GM23338 (cell line): ENCODE data around the gene FDXACB1. TPM values are rescaled to one million over a fixed set of nuclear protein-coding genes. Genes with fewer than 3 reads are reported as not detected.

ENCODE experiments used
- ATAC-seq: fragments of 200-7000 bp; cut with Tn5 transposase; 3 replicates; pipeline ENCODE4 v1.9.1; 2020
- DNase-seq: peaks from one replicate; pipeline ENCODE4 v3.0.0-alpha.2; 2015; ENCODE audit warnings: low spot score
- H2AFZ ChIP-seq: fragments of 200-600 bp; sonication (generic); 2 replicates; pipeline ENCODE4 v1.8.0; 2016; ENCODE audit warnings: antibody characterized with exemption, mild to moderate bottlenecking, moderate library complexity
- H3F3A ChIP-seq: fragments of 200-600 bp; sonication (generic); replicated peaks from 2 replicates; pipeline ENCODE4 v1.8.0; 2017; ENCODE audit warnings: antibody characterized with exemption, mixed run types, low read depth
- H3K27ac ChIP-seq: fragments of 200-600 bp; sonication (generic); 2 replicates; pipeline ENCODE4 v1.6.1; 2016; ENCODE audit warnings: low read depth
- H3K27me3 ChIP-seq: fragments of 200-600 bp; sonication (generic); 2 replicates; pipeline ENCODE4 v1.8.0; 2016; ENCODE audit warnings: mild to moderate bottlenecking, mixed run types, moderate library complexity; ENCODE audit not compliant: insufficient read depth
- H3K36me3 ChIP-seq: fragments of 200-600 bp; sonication (generic); 2 replicates; pipeline ENCODE4 v1.8.0; 2016; ENCODE audit warnings: mild to moderate bottlenecking; ENCODE audit not compliant: insufficient read depth
- H3K4me1 ChIP-seq: fragments of 200-600 bp; sonication (generic); 2 replicates; pipeline ENCODE4 v1.8.0; 2016; ENCODE audit warnings: mild to moderate bottlenecking, moderate library complexity; ENCODE audit not compliant: insufficient read depth
- H3K4me2 ChIP-seq: fragments of 200-600 bp; sonication (generic); 2 replicates; pipeline ENCODE4 v1.7.1; 2017; ENCODE audit warnings: mixed run types
- H3K4me3 ChIP-seq: fragments of 200-600 bp; sonication (generic); 2 replicates; pipeline ENCODE4 v1.6.1; 2016; ENCODE audit warnings: mixed run types
- H3K79me2 ChIP-seq: fragments of 200-600 bp; sonication (generic); replicated peaks from 2 replicates; pipeline ENCODE4 v1.8.0; 2017; ENCODE audit warnings: mild to moderate bottlenecking; ENCODE audit not compliant: insufficient read depth
- H3K9me2 ChIP-seq: fragments of 200-600 bp; sonication (generic); 2 replicates; pipeline ENCODE4 v1.8.0; 2017; ENCODE audit not compliant: insufficient read depth
- H4K20me1 ChIP-seq: fragments of 200-600 bp; sonication (generic); replicated peaks from 2 replicates; pipeline ENCODE4 v1.8.0; 2017; ENCODE audit warnings: mild to moderate bottlenecking; ENCODE audit not compliant: insufficient read depth
- H3K27ac Mint-ChIP-seq: 2 replicates; pipeline ENCODE4 v1.8.0; 2020; ENCODE audit warnings: inconsistent platforms, mild to moderate bottlenecking, moderate library complexity, mixed read lengths
- H3K27me3 Mint-ChIP-seq: 3 replicates; pipeline ENCODE4 v1.8.0; 2022; ENCODE audit warnings: low read depth, mild to moderate bottlenecking, moderate library complexity, mixed read lengths, inconsistent platforms; ENCODE audit not compliant: insufficient read depth, poor library complexity
- H3K36me3 Mint-ChIP-seq: 3 replicates; pipeline ENCODE4 v1.8.0; 2021; ENCODE audit warnings: low read depth, mild to moderate bottlenecking, inconsistent platforms, moderate library complexity, mixed read lengths
- H3K4me1 Mint-ChIP-seq: 3 replicates; pipeline ENCODE4 v1.8.0; 2020; ENCODE audit warnings: mild to moderate bottlenecking, inconsistent platforms, mixed read lengths
- H3K4me3 Mint-ChIP-seq: 3 replicates; pipeline ENCODE4 v1.8.0; 2021; ENCODE audit warnings: moderate library complexity, mild to moderate bottlenecking, inconsistent platforms, mixed read lengths
- H3K9me3 Mint-ChIP-seq: 3 replicates; pipeline ENCODE4 v1.8.0; 2020; ENCODE audit warnings: moderate library complexity, mild to moderate bottlenecking, inconsistent platforms, mixed read lengths
- CREB1 ChIP-seq: fragments of 250-450 bp; sonication (Bioruptor Pico); IDR thresholded peaks from 2 replicates; pipeline ENCODE4 v1.5.0; 2020; ENCODE audit warnings: low read depth, mild to moderate bottlenecking, moderate library complexity
- EZH2 ChIP-seq: fragments of 200-600 bp; sonication (generic); IDR thresholded peaks from one replicate; pipeline ENCODE4 v1.8.0; 2017; ENCODE audit warnings: antibody characterized with exemption, mild to moderate bottlenecking, low read depth; ENCODE audit not compliant: unreplicated experiment
- EZH2phosphoT487 ChIP-seq: fragments of 200-600 bp; sonication (generic); IDR thresholded peaks from one replicate; pipeline ENCODE4 v1.8.1; 2018; ENCODE audit warnings: antibody characterized with exemption; ENCODE audit not compliant: unreplicated experiment
- JUNB ChIP-seq: IDR thresholded peaks from one replicate; pipeline ENCODE4 v1.6.1; 2016; ENCODE audit warnings: antibody characterized with exemption; ENCODE audit not compliant: unreplicated experiment
- NANOG ChIP-seq: IDR thresholded peaks from 2 replicates; pipeline ENCODE4 v1.6.1; 2016; ENCODE audit warnings: antibody characterized with exemption, borderline replicate concordance
- POLR2AphosphoS5 ChIP-seq: IDR thresholded peaks from 2 replicates; pipeline ENCODE4 v1.6.1; 2016; ENCODE audit warnings: antibody characterized with exemption, low read depth
- STAT1 ChIP-seq: IDR thresholded peaks from one replicate; pipeline ENCODE4 v1.6.1; 2016; ENCODE audit warnings: antibody characterized with exemption; ENCODE audit not compliant: unreplicated experiment
- ZNF114 ChIP-seq: fragments of 250-450 bp; sonication (Bioruptor Pico); IDR thresholded peaks from 2 replicates; pipeline ENCODE4 v1.5.0; 2020; ENCODE audit warnings: mild to moderate bottlenecking, moderate library complexity
- ZNF331 ChIP-seq: fragments of 250-450 bp; sonication (Bioruptor Pico); IDR thresholded peaks from 2 replicates; pipeline ENCODE4 v1.5.0; 2020; ENCODE audit warnings: low read depth, mild to moderate bottlenecking, moderate library complexity
- polyA plus RNA-seq: library from polyadenylated mRNA; unstranded; fragments of >200 nt; fragmentation: Nextera tagmentation; extraction: Ambion mirVana; gene quantifications from 2 replicates; pipeline ENCODE4 v1.2.1, GENCODE V29; 2016
- total RNA-seq: library from RNA; depleted of rRNA; stranded (reverse); fragments of >200 nt; shearing (Covaris generic); gene quantifications from 2 replicates; pipeline ENCODE4 v1.2.3, GENCODE V29; 2014
- TF ChIP-seq, protein P1 (sequence below), 2 experiments: fragments of 200-600 bp in 1 of 2; sonication (generic) in 1 of 2; conservative IDR thresholded peaks; 2 replicates each; pipeline versions ENCODE4 v1.5.1 to v1.6.1; 2016 to 2017; ENCODE audit warnings: antibody characterized with exemption in 2 of 2, low read depth in 2 of 2, mild to moderate bottlenecking in 2 of 2, moderate library complexity in 1 of 2
- TF ChIP-seq, protein P2 (sequence below): fragments of 250-450 bp; sonication (Bioruptor Pico); IDR thresholded peaks from 2 replicates; pipeline ENCODE4 v1.5.0; 2020; ENCODE audit warnings: mild to moderate bottlenecking, moderate library complexity
- TF ChIP-seq, protein P3 (sequence below): IDR thresholded peaks from one replicate; pipeline ENCODE4 v1.6.1; 2018; ENCODE audit warnings: antibody characterized with exemption; ENCODE audit not compliant: unreplicated experiment
- TF ChIP-seq, protein P4 (sequence below): IDR thresholded peaks from 2 replicates; pipeline ENCODE4 v1.6.1; 2016; ENCODE audit warnings: antibody characterized with exemption

The FDXACB1 gene
- total and polyA plus RNA-seq, 2 experiments from 2014 or later, result 1.6 to 2.4 TPM

DNA sequence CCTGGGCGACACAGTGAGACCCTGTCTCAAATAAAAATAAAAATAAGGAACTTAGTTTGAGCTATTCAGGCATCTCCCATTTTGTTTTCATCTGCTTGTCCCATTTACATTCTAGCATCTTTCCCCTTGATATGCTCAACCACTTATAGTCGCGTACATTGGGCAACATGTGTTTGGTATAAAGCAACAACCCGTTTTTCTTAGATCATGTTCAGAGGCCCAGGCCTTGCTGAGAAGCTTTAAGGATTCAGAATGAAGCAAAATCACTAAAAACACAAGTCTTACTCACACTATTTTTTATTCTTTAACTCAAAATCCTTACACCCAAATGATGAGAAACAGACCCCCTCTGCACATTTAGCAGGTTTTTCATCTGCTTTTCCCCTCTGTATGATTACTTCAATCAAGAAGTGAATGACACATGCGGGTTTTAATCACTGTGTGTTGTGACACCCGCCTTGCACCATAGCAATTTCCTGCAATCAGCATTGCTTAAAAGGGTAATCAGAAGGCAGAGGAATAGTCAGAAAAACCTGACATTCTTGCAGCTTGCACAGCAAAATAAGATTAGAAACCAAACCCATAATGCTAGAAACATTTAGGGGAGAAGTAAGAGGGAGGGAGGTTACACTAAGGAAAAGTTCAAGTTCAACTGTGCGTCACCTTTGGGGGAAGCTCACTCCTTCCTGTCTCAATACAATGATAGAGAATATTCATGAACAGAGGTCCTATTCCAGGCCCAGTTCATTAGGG, 33.5 kb downstream of the FDXACB1 start:
- Histone ChIP-seq H3K4me3 (no peak overlapping the region), H3K27ac (no peak overlapping the region), H3F3A (no peaks in the 10 kb centered on the region), H3K9me2 (no peaks in the 10 kb centered on the region), H3K27me3 (no peaks in the 10 kb centered on the region), H3K4me1 (no peaks in the 10 kb centered on the region), H4K20me1 (no peaks in the 10 kb centered on the region), H3K36me3 (no peaks in the 10 kb centered on the region), H3K4me2 (no peak overlapping the region), H2AFZ (no peak overlapping the region), H3K79me2 (no peaks in the 10 kb centered on the region)
- DNase-seq (no peak), ATAC-seq (no peak)
- no peaks in the 10 kb centered on the region for H3K27me3 Mint-ChIP-seq
- peaks cover 4% of the 10 kb centered on the region; the same call in 1 of the 3 replicates for H3K36me3 Mint-ChIP-seq
- peaks cover 18% of the 10 kb centered on the region for H3K4me1 Mint-ChIP-seq
- H3K27ac Mint-ChIP-seq, result no peak overlapping the region
- no peaks in the 10 kb centered on the region for H3K9me3 Mint-ChIP-seq
- H3K4me3 Mint-ChIP-seq, result no peak overlapping the region
- no peak for TF ChIP-seq STAT1
- no peak for TF ChIP-seq POLR2AphosphoS5
- no peak for TF ChIP-seq JUNB
- TF ChIP-seq, protein P1, sequence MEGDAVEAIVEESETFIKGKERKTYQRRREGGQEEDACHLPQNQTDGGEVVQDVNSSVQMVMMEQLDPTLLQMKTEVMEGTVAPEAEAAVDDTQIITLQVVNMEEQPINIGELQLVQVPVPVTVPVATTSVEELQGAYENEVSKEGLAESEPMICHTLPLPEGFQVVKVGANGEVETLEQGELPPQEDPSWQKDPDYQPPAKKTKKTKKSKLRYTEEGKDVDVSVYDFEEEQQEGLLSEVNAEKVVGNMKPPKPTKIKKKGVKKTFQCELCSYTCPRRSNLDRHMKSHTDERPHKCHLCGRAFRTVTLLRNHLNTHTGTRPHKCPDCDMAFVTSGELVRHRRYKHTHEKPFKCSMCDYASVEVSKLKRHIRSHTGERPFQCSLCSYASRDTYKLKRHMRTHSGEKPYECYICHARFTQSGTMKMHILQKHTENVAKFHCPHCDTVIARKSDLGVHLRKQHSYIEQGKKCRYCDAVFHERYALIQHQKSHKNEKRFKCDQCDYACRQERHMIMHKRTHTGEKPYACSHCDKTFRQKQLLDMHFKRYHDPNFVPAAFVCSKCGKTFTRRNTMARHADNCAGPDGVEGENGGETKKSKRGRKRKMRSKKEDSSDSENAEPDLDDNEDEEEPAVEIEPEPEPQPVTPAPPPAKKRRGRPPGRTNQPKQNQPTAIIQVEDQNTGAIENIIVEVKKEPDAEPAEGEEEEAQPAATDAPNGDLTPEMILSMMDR (conservative IDR thresholded peaks at IDR 0.05; ENCODE audit: low read depth in 2 of 2), result no peak
- TF ChIP-seq, protein P2, sequence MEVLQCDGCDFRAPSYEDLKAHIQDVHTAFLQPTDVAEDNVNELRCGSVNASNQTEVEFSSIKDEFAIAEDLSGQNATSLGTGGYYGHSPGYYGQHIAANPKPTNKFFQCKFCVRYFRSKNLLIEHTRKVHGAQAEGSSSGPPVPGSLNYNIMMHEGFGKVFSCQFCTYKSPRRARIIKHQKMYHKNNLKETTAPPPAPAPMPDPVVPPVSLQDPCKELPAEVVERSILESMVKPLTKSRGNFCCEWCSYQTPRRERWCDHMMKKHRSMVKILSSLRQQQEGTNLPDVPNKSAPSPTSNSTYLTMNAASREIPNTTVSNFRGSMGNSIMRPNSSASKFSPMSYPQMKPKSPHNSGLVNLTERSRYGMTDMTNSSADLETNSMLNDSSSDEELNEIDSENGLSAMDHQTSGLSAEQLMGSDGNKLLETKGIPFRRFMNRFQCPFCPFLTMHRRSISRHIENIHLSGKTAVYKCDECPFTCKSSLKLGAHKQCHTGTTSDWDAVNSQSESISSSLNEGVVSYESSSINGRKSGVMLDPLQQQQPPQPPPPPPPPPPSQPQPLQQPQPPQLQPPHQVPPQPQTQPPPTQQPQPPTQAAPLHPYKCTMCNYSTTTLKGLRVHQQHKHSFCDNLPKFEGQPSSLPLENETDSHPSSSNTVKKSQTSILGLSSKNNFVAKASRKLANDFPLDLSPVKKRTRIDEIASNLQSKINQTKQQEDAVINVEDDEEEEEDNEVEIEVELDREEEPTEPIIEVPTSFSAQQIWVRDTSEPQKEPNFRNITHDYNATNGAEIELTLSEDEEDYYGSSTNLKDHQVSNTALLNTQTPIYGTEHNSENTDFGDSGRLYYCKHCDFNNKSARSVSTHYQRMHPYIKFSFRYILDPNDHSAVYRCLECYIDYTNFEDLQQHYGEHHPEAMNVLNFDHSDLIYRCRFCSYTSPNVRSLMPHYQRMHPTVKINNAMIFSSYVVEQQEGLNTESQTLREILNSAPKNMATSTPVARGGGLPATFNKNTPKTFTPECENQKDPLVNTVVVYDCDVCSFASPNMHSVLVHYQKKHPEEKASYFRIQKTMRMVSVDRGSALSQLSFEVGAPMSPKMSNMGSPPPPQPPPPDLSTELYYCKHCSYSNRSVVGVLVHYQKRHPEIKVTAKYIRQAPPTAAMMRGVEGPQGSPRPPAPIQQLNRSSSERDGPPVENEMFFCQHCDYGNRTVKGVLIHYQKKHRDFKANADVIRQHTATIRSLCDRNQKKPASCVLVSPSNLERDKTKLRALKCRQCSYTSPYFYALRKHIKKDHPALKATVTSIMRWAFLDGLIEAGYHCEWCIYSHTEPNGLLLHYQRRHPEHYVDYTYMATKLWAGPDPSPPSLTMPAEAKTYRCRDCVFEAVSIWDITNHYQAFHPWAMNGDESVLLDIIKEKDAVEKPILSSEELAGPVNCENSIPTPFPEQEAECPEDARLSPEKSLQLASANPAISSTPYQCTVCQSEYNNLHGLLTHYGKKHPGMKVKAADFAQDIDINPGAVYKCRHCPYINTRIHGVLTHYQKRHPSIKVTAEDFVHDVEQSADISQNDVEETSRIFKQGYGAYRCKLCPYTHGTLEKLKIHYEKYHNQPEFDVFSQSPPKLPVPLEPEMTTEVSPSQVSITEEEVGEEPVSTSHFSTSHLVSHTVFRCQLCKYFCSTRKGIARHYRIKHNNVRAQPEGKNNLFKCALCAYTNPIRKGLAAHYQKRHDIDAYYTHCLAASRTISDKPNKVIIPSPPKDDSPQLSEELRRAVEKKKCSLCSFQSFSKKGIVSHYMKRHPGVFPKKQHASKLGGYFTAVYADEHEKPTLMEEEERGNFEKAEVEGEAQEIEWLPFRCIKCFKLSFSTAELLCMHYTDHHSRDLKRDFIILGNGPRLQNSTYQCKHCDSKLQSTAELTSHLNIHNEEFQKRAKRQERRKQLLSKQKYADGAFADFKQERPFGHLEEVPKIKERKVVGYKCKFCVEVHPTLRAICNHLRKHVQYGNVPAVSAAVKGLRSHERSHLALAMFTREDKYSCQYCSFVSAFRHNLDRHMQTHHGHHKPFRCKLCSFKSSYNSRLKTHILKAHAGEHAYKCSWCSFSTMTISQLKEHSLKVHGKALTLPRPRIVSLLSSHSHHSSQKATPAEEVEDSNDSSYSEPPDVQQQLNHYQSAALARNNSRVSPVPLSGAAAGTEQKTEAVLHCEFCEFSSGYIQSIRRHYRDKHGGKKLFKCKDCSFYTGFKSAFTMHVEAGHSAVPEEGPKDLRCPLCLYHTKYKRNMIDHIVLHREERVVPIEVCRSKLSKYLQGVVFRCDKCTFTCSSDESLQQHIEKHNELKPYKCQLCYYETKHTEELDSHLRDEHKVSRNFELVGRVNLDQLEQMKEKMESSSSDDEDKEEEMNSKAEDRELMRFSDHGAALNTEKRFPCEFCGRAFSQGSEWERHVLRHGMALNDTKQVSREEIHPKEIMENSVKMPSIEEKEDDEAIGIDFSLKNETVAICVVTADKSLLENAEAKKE (CRISPR knock-in tag), result no peak
- TF ChIP-seq NANOG, result no peak
- TF ChIP-seq EZH2, result no peak
- TF ChIP-seq, protein P3, sequence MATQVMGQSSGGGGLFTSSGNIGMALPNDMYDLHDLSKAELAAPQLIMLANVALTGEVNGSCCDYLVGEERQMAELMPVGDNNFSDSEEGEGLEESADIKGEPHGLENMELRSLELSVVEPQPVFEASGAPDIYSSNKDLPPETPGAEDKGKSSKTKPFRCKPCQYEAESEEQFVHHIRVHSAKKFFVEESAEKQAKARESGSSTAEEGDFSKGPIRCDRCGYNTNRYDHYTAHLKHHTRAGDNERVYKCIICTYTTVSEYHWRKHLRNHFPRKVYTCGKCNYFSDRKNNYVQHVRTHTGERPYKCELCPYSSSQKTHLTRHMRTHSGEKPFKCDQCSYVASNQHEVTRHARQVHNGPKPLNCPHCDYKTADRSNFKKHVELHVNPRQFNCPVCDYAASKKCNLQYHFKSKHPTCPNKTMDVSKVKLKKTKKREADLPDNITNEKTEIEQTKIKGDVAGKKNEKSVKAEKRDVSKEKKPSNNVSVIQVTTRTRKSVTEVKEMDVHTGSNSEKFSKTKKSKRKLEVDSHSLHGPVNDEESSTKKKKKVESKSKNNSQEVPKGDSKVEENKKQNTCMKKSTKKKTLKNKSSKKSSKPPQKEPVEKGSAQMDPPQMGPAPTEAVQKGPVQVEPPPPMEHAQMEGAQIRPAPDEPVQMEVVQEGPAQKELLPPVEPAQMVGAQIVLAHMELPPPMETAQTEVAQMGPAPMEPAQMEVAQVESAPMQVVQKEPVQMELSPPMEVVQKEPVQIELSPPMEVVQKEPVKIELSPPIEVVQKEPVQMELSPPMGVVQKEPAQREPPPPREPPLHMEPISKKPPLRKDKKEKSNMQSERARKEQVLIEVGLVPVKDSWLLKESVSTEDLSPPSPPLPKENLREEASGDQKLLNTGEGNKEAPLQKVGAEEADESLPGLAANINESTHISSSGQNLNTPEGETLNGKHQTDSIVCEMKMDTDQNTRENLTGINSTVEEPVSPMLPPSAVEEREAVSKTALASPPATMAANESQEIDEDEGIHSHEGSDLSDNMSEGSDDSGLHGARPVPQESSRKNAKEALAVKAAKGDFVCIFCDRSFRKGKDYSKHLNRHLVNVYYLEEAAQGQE, result no peak
- TF ChIP-seq CREB1 (CRISPR knock-in tag), result no peak
- TF ChIP-seq, protein P4, sequence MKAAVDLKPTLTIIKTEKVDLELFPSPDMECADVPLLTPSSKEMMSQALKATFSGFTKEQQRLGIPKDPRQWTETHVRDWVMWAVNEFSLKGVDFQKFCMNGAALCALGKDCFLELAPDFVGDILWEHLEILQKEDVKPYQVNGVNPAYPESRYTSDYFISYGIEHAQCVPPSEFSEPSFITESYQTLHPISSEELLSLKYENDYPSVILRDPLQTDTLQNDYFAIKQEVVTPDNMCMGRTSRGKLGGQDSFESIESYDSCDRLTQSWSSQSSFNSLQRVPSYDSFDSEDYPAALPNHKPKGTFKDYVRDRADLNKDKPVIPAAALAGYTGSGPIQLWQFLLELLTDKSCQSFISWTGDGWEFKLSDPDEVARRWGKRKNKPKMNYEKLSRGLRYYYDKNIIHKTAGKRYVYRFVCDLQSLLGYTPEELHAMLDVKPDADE, result no peak
- no peak for TF ChIP-seq ZNF331 (CRISPR knock-in tag)
- TF ChIP-seq ZNF114 (CRISPR knock-in tag), result no peak
- no peak for TF ChIP-seq EZH2phosphoT487
